Stimulated activated CD4-positive, alpha-beta T cell treated with anti-CD3 and anti-CD28 coated beads, Interleukin-4, amount 100 ng/mL, for 48 hours (primary cell): ENCODE results near the gene GPC1.

ENCODE experiments used
- DNase-seq, 2 donors: peaks; one replicate each; pipeline ENCODE4 v3.0.0-alpha.2; 2020; ENCODE audit warnings: low read depth in 2 of 2

GPC1 gene

DNA sequence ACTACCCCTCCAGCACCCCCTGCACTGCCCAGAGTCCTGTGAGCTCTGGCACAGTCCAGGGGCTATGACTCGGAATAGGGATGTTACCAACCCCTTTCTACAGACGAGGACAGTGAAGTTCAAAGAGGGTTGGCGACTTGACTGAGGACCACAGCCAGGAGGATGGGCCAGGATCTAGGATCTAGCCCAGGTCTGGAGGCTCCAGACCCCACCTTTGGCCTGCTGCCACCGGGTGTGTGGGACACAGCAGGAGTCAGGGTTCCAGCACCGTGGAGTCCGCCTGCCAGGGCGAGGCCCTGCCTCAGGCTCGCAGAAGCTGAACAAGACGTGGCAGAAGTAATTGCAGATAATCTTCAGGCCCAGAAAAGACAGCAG lies 37.9 kb upstream of the GPC1 start:
- no peak for DNase-seq

GRCh38 chr2:240397924-240398645 lies 37.4 kb upstream of the GPC1 start:
- no peak for DNase-seq

- DNase-seq: no peak
These were observed 36.7 kb upstream of the GPC1 start for GRCh38 chr2:240398661-240399267.

DNA sequence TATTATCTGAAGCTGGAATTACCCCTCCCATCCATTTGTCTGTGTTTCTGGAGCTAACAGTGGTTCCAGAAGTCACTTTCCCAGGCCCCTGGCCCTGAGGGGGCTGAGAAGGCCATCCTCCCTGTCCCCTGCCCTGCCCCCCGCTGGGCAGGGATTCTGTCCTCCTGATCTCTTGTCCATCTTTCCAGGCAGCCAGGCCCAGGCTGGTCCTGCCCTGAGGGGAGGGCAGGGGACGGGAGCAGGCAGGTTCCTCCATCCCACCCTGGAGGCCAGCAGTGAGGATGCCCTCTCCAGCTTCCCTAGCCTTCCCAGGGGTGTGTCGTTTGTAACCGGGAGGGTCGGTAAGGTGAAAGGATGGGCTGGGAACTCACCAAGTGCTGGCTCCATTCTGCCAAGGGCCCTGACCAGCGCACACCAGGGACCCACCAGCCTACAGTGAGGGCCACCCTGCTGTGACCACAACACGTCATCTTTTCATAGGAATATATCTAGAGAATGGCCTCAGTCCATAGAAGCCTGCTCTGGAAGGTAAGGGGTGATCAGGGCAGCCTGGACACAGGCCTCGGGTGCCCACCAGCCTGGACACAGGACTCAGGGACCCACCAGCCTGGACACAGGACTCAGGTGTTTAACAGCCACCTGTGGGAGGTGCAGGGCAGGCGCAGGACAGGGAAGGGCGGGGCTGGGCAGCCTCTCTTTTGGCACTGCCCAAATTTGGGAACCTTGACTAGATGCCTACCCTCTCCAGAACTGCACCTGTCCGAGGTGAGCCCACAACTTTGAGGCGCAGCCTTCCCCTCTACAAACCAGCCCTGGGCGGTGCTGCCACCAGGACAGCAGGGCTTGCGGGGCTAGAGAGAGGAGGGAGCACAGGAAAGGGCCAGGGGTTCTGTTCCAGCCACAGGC lies 35.8 kb upstream of the GPC1 start:
- DNase-seq: no peak

DNA sequence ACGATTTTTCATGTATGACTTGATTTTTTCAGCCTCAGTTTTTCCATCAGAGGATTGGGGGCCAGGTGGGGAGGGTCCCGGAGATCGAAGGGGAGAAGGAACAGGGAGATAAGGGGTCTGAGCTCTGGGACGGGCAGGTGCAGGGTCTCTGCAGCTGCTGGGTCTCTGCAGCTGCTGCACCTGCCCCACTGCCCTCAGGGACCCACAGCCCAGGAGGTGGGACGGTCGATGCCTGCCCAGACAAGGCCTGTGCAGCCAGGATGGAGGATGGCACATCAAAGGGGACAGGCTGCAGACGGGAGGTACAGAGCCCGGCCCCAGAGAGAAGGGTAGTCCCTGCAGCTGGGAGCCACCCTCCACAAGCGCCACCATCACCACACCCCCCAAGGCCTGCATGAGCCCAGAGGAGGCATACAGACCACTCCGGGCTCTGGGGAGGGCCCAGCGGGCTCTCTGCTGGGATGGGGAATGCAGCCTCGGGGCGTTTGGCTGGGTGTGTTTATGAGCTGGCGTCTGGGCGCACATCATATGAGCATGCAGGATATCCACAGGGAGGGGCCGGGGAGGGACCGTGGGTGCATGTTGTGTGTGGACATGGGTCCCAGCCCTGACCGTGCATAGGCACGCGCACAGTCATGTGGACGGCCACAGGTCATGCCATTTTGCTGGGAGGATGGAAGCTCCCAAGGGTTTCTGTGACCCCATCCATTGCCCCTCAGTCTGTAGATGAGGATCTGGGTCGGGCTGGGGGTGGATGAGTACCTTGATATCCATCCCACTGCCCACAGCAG lies 34.9 kb upstream of the GPC1 start:
- no peak for DNase-seq

DNA sequence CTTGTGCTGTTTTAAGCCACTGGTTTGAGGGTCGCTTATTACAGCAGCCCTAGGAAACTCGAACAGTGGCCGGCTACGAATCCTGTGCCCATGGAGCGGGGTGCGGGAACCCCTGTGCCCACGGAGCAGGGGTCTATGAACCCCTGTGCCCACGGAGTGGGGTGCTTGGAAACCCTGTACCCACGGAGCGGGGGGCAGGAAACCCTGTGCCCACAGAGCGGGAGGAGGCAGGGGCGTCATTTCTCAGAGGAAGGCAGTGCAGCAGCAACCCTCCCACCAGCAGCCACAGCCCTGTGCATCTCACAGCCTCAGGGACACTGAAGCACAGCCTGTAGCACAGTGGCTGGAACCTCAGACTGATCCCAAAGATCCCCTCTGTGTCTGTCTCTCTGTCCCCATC lies 34.2 kb upstream of the GPC1 start:
- no peak for DNase-seq

DNA sequence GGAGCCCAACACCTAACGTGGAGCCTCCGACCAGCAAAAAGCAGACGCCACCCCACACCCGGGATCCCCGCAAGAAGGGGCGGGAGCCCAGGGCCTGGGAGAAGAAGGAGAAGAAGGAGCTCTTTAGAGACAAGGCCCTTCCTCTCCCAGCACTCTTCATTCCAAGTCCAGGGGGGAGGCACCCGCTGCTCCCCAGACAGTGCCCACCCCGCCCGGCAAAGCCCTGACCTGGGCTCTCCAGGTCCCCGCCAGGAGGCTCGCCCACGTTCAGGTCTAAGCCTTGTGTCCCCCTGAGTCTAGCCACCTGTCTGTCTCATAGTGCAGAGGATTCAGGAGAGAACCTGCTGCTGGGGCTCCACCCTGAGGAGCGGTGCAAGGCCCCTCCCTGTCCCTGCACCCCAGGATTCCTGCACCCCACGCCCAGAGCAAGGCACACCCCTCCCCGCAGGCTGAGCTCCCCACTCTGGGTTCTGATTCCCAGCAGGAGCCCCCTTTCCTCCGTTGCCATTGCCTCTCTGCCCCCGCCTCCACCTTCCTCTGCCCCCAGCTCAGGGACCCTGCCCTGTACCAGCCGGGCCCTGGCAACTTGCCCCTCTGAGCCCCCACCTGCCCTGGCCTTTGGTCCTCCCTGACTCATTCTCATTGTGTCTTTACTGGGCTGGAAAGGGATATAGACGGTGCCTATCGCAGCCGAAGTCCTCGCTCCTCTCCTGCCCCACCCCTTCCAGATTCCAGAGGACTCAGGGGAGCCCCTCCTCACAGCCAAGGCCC lies 33.5 kb upstream of the GPC1 start:
- no peak for DNase-seq

- no peak for DNase-seq
These were observed 32.7 kb upstream of the GPC1 start for GRCh38 chr2:240402566-240403272.

- DNase-seq: no peak
These were observed 31.9 kb upstream of the GPC1 start for GRCh38 chr2:240403396-240404104.

DNA sequence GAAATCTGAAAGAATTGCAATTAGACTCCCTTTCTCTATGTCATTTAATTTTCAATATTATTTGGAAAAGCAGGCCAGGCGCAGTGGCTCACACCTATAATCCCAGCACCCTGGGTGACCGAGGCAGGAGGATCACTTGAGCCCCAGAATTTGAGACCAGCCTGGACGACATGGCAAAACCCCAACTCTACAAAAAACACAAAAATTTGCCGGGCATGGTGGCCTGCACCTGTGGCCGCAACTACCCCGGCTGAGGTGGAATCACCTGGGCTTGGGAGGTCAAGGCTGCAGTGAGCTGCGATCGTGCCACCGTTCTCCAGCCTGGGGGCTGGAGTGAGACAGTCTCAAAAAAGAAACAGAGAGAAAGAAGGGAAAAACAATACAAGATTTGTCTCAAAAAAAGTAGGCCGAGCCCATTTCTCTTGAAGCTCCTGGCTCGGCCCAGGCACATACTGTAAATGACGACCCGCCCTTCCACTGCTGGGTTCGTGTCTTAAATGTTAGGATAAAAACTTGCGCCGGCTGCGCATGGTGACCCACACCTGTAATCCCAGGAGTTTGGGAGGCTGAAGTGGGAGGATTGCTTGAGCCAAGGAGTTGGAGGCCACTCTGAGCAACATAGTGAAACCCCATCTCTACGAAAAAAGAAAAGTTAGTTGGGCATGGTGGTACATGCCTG lies 31.1 kb upstream of the GPC1 start:
- DNase-seq: no peak

GRCh38 chr2:240405133-240405532 lies 30.3 kb upstream of the GPC1 start:
- no peak for DNase-seq

DNA sequence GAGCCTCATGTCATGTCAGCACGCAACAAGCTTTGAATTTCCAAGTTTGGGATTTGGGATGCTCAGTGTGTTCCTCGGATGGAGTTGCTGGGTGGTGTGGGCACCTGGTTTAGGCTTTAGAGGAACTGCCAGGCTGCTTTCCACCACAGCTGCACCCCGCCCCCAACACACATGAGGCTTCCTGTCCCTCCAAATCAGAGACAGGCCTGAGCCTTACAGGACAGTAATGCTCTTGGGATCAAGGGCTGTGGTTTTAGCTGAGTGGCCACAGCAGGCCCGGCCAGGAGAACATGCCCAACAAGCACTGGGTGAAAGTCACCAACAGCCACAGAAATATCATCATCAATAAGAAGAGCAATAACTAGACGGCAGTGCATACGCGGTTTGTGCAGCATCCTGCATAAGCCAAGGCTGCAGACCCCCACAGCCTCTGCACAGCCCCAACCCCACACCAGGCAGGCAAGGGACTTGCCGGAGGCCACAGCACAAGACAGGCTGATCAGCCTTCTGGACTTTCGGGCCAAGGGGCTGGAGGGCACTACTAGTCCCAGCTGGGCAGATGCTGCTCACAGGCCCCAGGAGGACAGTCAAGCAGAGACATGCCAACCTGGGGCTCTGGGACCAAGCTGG lies 29.7 kb upstream of the GPC1 start:
- no peak for DNase-seq

DNA sequence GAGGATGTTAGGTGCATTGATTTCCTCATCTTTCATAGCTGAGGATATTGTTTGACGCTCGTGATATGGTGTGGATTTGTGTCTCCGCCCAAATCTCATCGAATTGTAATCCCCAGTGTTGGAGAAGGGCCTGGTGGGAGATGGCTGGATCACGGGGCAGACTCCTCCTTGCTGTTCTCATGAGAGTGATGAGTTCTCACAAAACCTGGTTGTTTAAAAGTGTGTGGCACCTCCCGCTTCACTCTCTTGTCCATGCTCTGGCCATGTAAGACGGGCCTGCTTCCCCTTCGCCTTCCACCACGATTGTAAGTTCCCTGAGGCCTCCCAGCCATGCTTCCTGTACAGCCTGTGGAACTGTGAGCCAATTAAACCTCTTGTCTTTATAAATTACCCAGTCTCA lies 28.4 kb upstream of the GPC1 start:
- no peak for DNase-seq

- no peak for DNase-seq
These were observed 25.5 kb upstream of the GPC1 start for GRCh38 chr2:240410004-240410403.

DNA sequence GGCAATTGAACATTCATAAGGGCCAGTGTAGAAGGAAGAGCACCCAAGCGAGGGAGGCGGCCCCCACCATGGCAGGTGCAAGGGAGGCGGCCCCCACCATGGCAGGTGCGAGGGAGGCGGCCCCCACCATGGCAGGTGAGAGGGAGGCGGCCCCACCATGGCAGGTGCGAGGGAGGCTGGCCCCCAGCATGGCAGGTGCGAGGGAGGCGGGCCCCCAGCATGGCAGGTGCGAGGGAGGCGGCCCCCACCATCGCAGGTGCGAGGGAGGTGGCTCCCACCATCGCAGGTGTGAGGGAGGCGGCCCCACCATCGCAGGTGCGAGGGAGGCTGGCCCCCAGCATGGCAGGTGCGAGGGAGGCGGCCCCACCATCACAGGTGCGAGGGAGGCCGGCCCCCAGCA lies 24.7 kb upstream of the GPC1 start:
- DNase-seq: no peak

GRCh38 chr2:240411261-240412160 lies 24.0 kb upstream of the GPC1 start:
- no peak for DNase-seq

DNA sequence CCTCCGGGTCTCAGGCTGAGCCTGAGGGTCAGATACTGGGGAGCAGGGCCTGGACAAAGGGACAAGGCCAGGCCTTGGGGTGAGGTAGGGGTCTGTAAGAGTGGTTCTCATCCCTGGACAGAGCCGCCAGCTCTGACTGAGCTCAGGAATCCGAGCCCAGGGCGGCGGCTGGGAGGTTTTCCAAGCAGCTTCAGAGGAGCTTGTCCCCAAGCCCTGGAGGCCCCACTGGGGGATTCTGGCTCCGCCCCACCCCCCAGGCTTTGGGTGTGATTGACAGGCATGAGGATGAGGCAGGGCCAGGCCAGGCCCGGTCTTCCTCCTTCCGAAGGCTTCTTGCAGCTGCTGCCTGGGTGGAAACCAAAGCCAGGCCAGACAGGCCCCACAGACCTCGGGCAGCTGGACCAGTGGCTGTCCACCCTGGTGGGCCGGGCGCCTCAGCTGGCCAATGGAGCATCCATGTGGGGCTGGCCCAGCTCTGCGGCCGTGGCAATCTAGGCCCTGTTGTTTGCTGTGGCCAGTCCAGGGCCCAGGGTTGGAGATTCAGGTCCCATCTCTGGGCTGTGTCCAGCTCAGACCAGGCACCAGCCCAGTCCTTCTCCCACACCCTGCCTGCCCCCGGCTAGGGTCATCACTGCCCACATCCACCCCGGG lies 23.1 kb upstream of the GPC1 start:
- DNase-seq: no peak
